HCT116 (cell line): ENCODE measurements around the gene ZEB1. TPM values are rescaled to one million over a fixed set of nuclear protein-coding genes. Genes with fewer than 3 reads are reported as not detected.

ENCODE experiments used
- ATAC-seq: fragments of 200-7000 bp; cut with Tn5 transposase; 2 replicates; pipeline ENCODE4 v1.9.1; 2020; ENCODE audit warnings: mild to moderate bottlenecking, moderate library complexity
- BruUV-seq: library from RNA; stranded (reverse); fragments of 400-500 nt; replicated peaks from 2 replicates; lab custom pipeline; 2021; lab: Mats Ljungman, UMichigan
- CTCF ChIA-PET: fragments of 300-600 bp; sonication (Branson Sonifier 250); formaldehyde crosslinking; loops from one replicate; lab custom pipeline; 2021; ENCODE audit warnings: antibody characterized with exemption; lab: Charles Lee
- POLR2A ChIA-PET: fragments of 300-600, 350-600 bp; sonication (Branson Sonifier 250); formaldehyde crosslinking; loops from one replicate; lab custom pipeline; 2021; ENCODE audit warnings: antibody characterized with exemption; lab: Charles Lee
- RAD21 ChIA-PET, 2 experiments: fragments of 300-600 bp; sonication (Branson Sonifier 250); formaldehyde crosslinking; loops; one replicate each; lab custom pipeline; 2023; ENCODE audit warnings: low total read pairs in 2 of 2; ENCODE audit not compliant: uncharacterized antibody in 2 of 2, unreplicated experiment in 2 of 2, low non-redundant PET in 1 of 2; lab: Charles Lee
- DNase-seq: peaks from one replicate; pipeline ENCODE4 v3.0.0-alpha.2; 2010; ENCODE audit warnings: low read depth, low spot score
- H2AFZ ChIP-seq: fragments of 200-600 bp; shearing (Covaris generic), sonication (generic); 2 replicates; pipeline ENCODE4 v1.6.1; 2017; ENCODE audit warnings: low read depth, mixed run types, mixed read lengths, antibody characterized with exemption, low read length; ENCODE audit not compliant: poor library complexity, severe bottlenecking
- H3K27ac ChIP-seq: 2 replicates; pipeline ENCODE4 v1.5.1; 2012; ENCODE audit warnings: low read depth, low read length
- H3K27me3 ChIP-seq: fragments of 200-600 bp; sonication (generic); 2 replicates; pipeline ENCODE4 v1.6.1; 2016; ENCODE audit warnings: mixed run types, low read length, mixed read lengths; ENCODE audit not compliant: insufficient read depth
- H3K36me3 ChIP-seq, 2 experiments: fragments of 200-500 bp in 1 of 2; fragments of 200-600 bp in 1 of 2; sonication (Bioruptor generic) in 1 of 2; sonication (generic) in 1 of 2; 2 replicates each; pipeline versions ENCODE4 v1.5.1 to v1.6.1; 2014 to 2016; ENCODE audit warnings: low read length in 2 of 2, inconsistent platforms in 1 of 2, mixed read lengths in 1 of 2, mixed run types in 1 of 2; ENCODE audit not compliant: insufficient read depth in 2 of 2, control insufficient read depth in 1 of 2
- H3K4me1 ChIP-seq, 2 experiments: fragments of 200-600 bp in 1 of 2; sonication (generic) in 1 of 2; 2 replicates each; pipeline versions ENCODE4 v1.5.1 to v1.6.1; 2012 to 2017; ENCODE audit warnings: low read length in 2 of 2, inconsistent platforms in 1 of 2, mild to moderate bottlenecking in 1 of 2, mixed read lengths in 1 of 2, mixed run types in 1 of 2, moderate library complexity in 1 of 2; ENCODE audit not compliant: insufficient read depth in 2 of 2, control insufficient read depth in 1 of 2
- H3K4me2 ChIP-seq: fragments of 200-600 bp; sonication (generic); 2 replicates; pipeline ENCODE4 v1.6.1; 2017; ENCODE audit warnings: mixed run types, low read length, mixed read lengths
- H3K4me3 ChIP-seq, 2 experiments: fragments of 200-600 bp in 1 of 2; sonication (generic) in 1 of 2; replicated peaks in 1 of 2; 2 replicates each; pipeline ENCODE4 v1.5.1; 2011 to 2016; ENCODE audit warnings: low read length in 2 of 2, control low read depth in 1 of 2, low read depth in 1 of 2, mild to moderate bottlenecking in 1 of 2, mixed read lengths in 1 of 2, mixed run types in 1 of 2
- H3K79me2 ChIP-seq: fragments of 200-600 bp; sonication (generic); 2 replicates; pipeline ENCODE4 v1.6.1; 2017; ENCODE audit warnings: mild to moderate bottlenecking, mixed run types, low read length, moderate library complexity, mixed read lengths; ENCODE audit not compliant: insufficient read depth
- H3K9ac ChIP-seq: fragments of 200-600 bp; sonication (generic); 2 replicates; pipeline ENCODE4 v1.6.1; 2016; ENCODE audit warnings: low read length, mixed read lengths
- H3K9me2 ChIP-seq: fragments of 200-600 bp; sonication (generic), shearing (Covaris generic); 2 replicates; pipeline ENCODE4 v1.6.1; 2017; ENCODE audit warnings: mixed run types, mild to moderate bottlenecking, moderate library complexity; ENCODE audit not compliant: insufficient read depth
- H3K9me3 ChIP-seq, 2 experiments: fragments of 200-500 bp in 1 of 2; fragments of 200-600 bp in 1 of 2; sonication (Bioruptor generic) in 1 of 2; sonication (generic) in 1 of 2; 2 replicates each; pipeline ENCODE4 v1.6.1; 2014 to 2017; ENCODE audit warnings: low read length in 2 of 2, mixed read lengths in 2 of 2, inconsistent platforms in 1 of 2, low read depth in 1 of 2, mild to moderate bottlenecking in 1 of 2, mixed run types in 1 of 2, moderate library complexity in 1 of 2; ENCODE audit not compliant: control insufficient read depth in 1 of 2, insufficient read depth in 1 of 2
- H4K20me1 ChIP-seq: fragments of 200-600 bp; sonication (generic), shearing (Covaris generic); 2 replicates; pipeline ENCODE4 v1.6.1; 2017; ENCODE audit warnings: mixed run types, mild to moderate bottlenecking, moderate library complexity; ENCODE audit not compliant: insufficient read depth
- ATF3 ChIP-seq: IDR thresholded peaks from 2 replicates; pipeline ENCODE4 v1.6.1; 2012
- CBX3 ChIP-seq: IDR thresholded peaks from 2 replicates; pipeline ENCODE4 v1.6.1; 2012; ENCODE audit warnings: low read depth
- EZH2 ChIP-seq: fragments of 200-600 bp; sonication (generic); IDR thresholded peaks from 2 replicates; pipeline ENCODE4 v1.6.1; 2017; ENCODE audit warnings: antibody characterized with exemption, mixed run types
- EZH2phosphoT487 ChIP-seq: fragments of 200-600 bp; IDR thresholded peaks from 2 replicates; pipeline ENCODE4 v1.6.1; 2018; ENCODE audit warnings: antibody characterized with exemption, borderline replicate concordance
- FOSL1 ChIP-seq: IDR thresholded peaks from 2 replicates; pipeline ENCODE4 v1.6.1; 2012; ENCODE audit warnings: low read depth
- JUND ChIP-seq: IDR thresholded peaks from 2 replicates; pipeline ENCODE4 v1.6.1; 2012
- POLR2AphosphoS5 ChIP-seq: IDR thresholded peaks from 2 replicates; pipeline ENCODE4 v1.6.1; 2011; ENCODE audit warnings: mild to moderate bottlenecking, low read depth, low read length, moderate library complexity
- RAD21 ChIP-seq: IDR thresholded peaks from 2 replicates; pipeline ENCODE4 v1.6.1; 2012; ENCODE audit warnings: low read depth, mild to moderate bottlenecking
- SP1 ChIP-seq: IDR thresholded peaks from 2 replicates; pipeline ENCODE4 v1.6.1; 2012; ENCODE audit warnings: low read depth
- SRF ChIP-seq: IDR thresholded peaks from 2 replicates; pipeline ENCODE4 v1.6.1; 2012; ENCODE audit warnings: low read depth
- YY1 ChIP-seq: IDR thresholded peaks from 2 replicates; pipeline ENCODE4 v1.6.1; 2011; ENCODE audit warnings: low read length, low read depth, moderate library complexity, mild to moderate bottlenecking; ENCODE audit not compliant: insufficient replicate concordance; ENCODE audit errors: extremely low read depth
- ZBTB33 ChIP-seq: IDR thresholded peaks from 2 replicates; pipeline ENCODE4 v1.6.1; 2011; ENCODE audit warnings: mild to moderate bottlenecking, low read length, moderate library complexity; ENCODE audit not compliant: insufficient replicate concordance; ENCODE audit errors: extremely low read depth
- ZFX ChIP-seq: fragments of 450-650 bp; IDR thresholded peaks from 2 replicates; pipeline ENCODE4 v1.6.1; 2017
- intact Hi-C: fragments of 100-400 bp; cut with micrococcal nuclease; formaldehyde crosslinking; loops from 2 replicates; pipeline ENCODE4 v1.10.0; 2022
- total RNA-seq: library from RNA; stranded (reverse); gene quantifications from one replicate; pipeline ENCODE4 v1.2.1, GENCODE V29; 2021; ENCODE audit not compliant: unreplicated experiment
- TF ChIP-seq, protein P1 (sequence below), 3 experiments: fragments of 200-600 bp in 1 of 3; sonication (generic) in 1 of 3; IDR thresholded peaks in 2 of 3; conservative IDR thresholded peaks in 1 of 3; 2 replicates each; pipeline ENCODE4 v1.5.1; 2012 to 2017; ENCODE audit warnings: low read depth in 2 of 3, low read length in 2 of 3, antibody characterized with exemption in 1 of 3, borderline replicate concordance in 1 of 3, control low read depth in 1 of 3, mild to moderate bottlenecking in 1 of 3, mixed read lengths in 1 of 3, mixed run types in 1 of 3, moderate library complexity in 1 of 3; ENCODE audit not compliant: insufficient read depth in 1 of 3

ZEB1 gene
- total RNA-seq, 1 experiment from 2014 or later = 3.4 TPM

DNA sequence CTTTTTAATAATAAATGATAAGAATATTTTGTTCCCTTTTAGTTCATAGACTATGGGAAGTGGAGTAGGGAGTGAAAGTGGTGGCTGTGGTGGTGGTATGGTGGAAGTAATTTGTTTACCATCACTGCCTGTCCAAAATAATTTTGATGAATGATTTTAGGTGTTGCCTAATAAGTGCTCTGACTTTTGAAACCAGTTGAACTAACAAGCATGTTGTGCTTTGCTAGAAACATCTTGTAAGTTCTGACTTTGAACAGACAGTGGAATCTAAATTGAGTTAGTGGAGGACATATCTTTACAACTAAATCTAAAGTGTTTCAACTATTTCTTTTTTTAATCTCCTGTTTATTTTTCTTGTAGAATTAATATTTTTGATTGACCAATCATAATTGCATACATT, 49.7 kb downstream of the ZEB1 start (continued):
- TF ChIP-seq SP1 (no peak), EZH2 (no peak), POLR2AphosphoS5 (no peak)

DNA sequence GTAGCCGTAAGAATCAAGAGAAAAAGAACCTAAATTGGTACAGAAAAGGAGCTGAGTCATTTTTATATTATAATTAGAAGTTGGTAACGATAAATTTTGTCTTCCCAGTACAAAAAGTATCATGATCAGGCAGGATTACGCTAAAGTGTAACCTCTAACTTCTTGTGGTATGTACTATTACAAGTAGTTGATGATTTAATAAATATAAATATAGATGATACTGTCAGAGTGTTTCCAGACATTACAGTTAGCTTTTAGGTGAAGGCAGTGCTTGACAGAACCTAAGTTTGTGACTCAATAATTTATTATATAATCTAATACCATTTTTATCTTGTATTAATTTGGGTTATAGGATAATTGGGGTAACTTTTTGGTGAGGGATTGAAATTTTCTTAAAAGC, 53.4 kb downstream of the ZEB1 start:
- no peaks in the 10 kb centered on the region for H3K79me2 ChIP-seq
- H3K27ac ChIP-seq = no peak overlapping the region
- H3K9ac ChIP-seq = no peak overlapping the region
- no peak overlapping the region for H2AFZ ChIP-seq
- CTCF ChIA-PET = no interaction called here
- no peaks in the 10 kb centered on the region for H4K20me1 ChIP-seq
- no peaks in the 10 kb centered on the region for H3K4me1 ChIP-seq
- H3K9me2 ChIP-seq = no peaks in the 10 kb centered on the region
- no peak overlapping the region for H3K4me2 ChIP-seq
- no peaks in the 10 kb centered on the region for H3K27me3 ChIP-seq
- POLR2A ChIA-PET = no interaction called here
- RAD21 ChIA-PET = no interaction called here
- no peaks in the 10 kb centered on the region for H3K36me3 ChIP-seq
- no peak for ATAC-seq
- TF ChIP-seq ATF3 (no peak), FOSL1 (no peak), EZH2phosphoT487 (no peak), CBX3 (no peak), SRF (no peak), ZBTB33 (no peak), YY1 (no peak), JUND (no peak), SP1 (no peak), RAD21 (no peak), ZFX (no peak)
- TF ChIP-seq, protein P1, sequence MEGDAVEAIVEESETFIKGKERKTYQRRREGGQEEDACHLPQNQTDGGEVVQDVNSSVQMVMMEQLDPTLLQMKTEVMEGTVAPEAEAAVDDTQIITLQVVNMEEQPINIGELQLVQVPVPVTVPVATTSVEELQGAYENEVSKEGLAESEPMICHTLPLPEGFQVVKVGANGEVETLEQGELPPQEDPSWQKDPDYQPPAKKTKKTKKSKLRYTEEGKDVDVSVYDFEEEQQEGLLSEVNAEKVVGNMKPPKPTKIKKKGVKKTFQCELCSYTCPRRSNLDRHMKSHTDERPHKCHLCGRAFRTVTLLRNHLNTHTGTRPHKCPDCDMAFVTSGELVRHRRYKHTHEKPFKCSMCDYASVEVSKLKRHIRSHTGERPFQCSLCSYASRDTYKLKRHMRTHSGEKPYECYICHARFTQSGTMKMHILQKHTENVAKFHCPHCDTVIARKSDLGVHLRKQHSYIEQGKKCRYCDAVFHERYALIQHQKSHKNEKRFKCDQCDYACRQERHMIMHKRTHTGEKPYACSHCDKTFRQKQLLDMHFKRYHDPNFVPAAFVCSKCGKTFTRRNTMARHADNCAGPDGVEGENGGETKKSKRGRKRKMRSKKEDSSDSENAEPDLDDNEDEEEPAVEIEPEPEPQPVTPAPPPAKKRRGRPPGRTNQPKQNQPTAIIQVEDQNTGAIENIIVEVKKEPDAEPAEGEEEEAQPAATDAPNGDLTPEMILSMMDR (IDR thresholded peaks at IDR 0.05 in 2 of 3, conservative IDR thresholded peaks at IDR 0.05 in 1 of 3; ENCODE audit: borderline replicate concordance in 1 of 3, insufficient read depth in 1 of 3, low read depth in 2 of 3, low read length in 2 of 3) = no peak
- TF ChIP-seq, all 23 proteins: peak for 0
- Histone ChIP-seq H3K4me3 (no peak overlapping the region), H3K9me3 (no peaks in the 10 kb centered on the region)
- no TSS peak for BruUV-seq
- intact Hi-C loops = no loop called here
- no peak for DNase-seq
